NCI-H2196 treated with DMSO at 0.1 percent for 48 hours (cell line): ENCODE results near the gene TMEM176A.

Experiments
- DNase-seq: peaks from one replicate; lab custom pipeline; 2025; ENCODE audit not compliant: unreplicated experiment; lab: John Stamatoyannopoulos, UW

Gene TMEM176A

GRCh38 chr7:150846291-150847115 lies 45.9 kb downstream of the TMEM176A start:
- DNase-seq, result no peak

GRCh38 chr7:150847536-150847935 lies 47.0 kb downstream of the TMEM176A start:
- DNase-seq, result no peak

- DNase-seq, result no peak
Measured at GRCh38 chr7:150848111-150848510, 47.5 kb downstream of the TMEM176A start.

- DNase-seq, result no peak
Measured at GRCh38 chr7:150848561-150849115, 48.1 kb downstream of the TMEM176A start.

- DNase-seq, result no peak
Measured at GRCh38 chr7:150849204-150849775, 48.7 kb downstream of the TMEM176A start.

- no peak for DNase-seq
Measured at GRCh38 chr7:150850273-150850672, 49.7 kb downstream of the TMEM176A start.

- DNase-seq, result no peak
Measured at GRCh38 chr7:150851492-150852370, 51.2 kb downstream of the TMEM176A start.

- DNase-seq, result no peak
Measured at GRCh38 chr7:150852371-150852905, 51.9 kb downstream of the TMEM176A start, which contains the start of gene AOC1. AOC1 (plus strand) TSS chr7:150852517; CDS start chr7:150856471, 3,954 bp downstream.

- no peak for DNase-seq
Measured at GRCh38 chr7:150854066-150855000, 53.8 kb downstream of the TMEM176A start.
